HCT116 (cell line): ENCODE data around the gene DHX58. TPM values are rescaled to one million over a fixed set of nuclear protein-coding genes. Genes with fewer than 3 reads are reported as not detected.

ENCODE experiments used
- ATAC-seq: fragments of 200-7000 bp; cut with Tn5 transposase; 2 replicates; pipeline ENCODE4 v1.9.1; 2020; ENCODE audit warnings: mild to moderate bottlenecking, moderate library complexity
- BruUV-seq: library from RNA; stranded (reverse); fragments of 400-500 nt; replicated peaks from 2 replicates; lab custom pipeline; 2021; lab: Mats Ljungman, UMichigan
- CTCF ChIA-PET: fragments of 300-600 bp; sonication (Branson Sonifier 250); formaldehyde crosslinking; loops from one replicate; lab custom pipeline; 2021; ENCODE audit warnings: antibody characterized with exemption; lab: Charles Lee
- POLR2A ChIA-PET: fragments of 300-600, 350-600 bp; sonication (Branson Sonifier 250); formaldehyde crosslinking; loops from one replicate; lab custom pipeline; 2021; ENCODE audit warnings: antibody characterized with exemption; lab: Charles Lee
- RAD21 ChIA-PET, 2 experiments: fragments of 300-600 bp; sonication (Branson Sonifier 250); formaldehyde crosslinking; loops; one replicate each; lab custom pipeline; 2023; ENCODE audit warnings: low total read pairs in 2 of 2; ENCODE audit not compliant: uncharacterized antibody in 2 of 2, unreplicated experiment in 2 of 2, low non-redundant PET in 1 of 2; lab: Charles Lee
- DNase-seq: peaks from one replicate; pipeline ENCODE4 v3.0.0-alpha.2; 2010; ENCODE audit warnings: low read depth, low spot score
- H2AFZ ChIP-seq: fragments of 200-600 bp; shearing (Covaris generic), sonication (generic); 2 replicates; pipeline ENCODE4 v1.6.1; 2017; ENCODE audit warnings: low read depth, mixed run types, mixed read lengths, antibody characterized with exemption, low read length; ENCODE audit not compliant: poor library complexity, severe bottlenecking
- H3K27ac ChIP-seq: 2 replicates; pipeline ENCODE4 v1.5.1; 2012; ENCODE audit warnings: low read depth, low read length
- H3K27me3 ChIP-seq: fragments of 200-600 bp; sonication (generic); 2 replicates; pipeline ENCODE4 v1.6.1; 2016; ENCODE audit warnings: mixed run types, low read length, mixed read lengths; ENCODE audit not compliant: insufficient read depth
- H3K36me3 ChIP-seq, 2 experiments: fragments of 200-500 bp in 1 of 2; fragments of 200-600 bp in 1 of 2; sonication (Bioruptor generic) in 1 of 2; sonication (generic) in 1 of 2; 2 replicates each; pipeline versions ENCODE4 v1.5.1 to v1.6.1; 2014 to 2016; ENCODE audit warnings: low read length in 2 of 2, inconsistent platforms in 1 of 2, mixed read lengths in 1 of 2, mixed run types in 1 of 2; ENCODE audit not compliant: insufficient read depth in 2 of 2, control insufficient read depth in 1 of 2
- H3K4me1 ChIP-seq, 2 experiments: fragments of 200-600 bp in 1 of 2; sonication (generic) in 1 of 2; 2 replicates each; pipeline versions ENCODE4 v1.5.1 to v1.6.1; 2012 to 2017; ENCODE audit warnings: low read length in 2 of 2, inconsistent platforms in 1 of 2, mild to moderate bottlenecking in 1 of 2, mixed read lengths in 1 of 2, mixed run types in 1 of 2, moderate library complexity in 1 of 2; ENCODE audit not compliant: insufficient read depth in 2 of 2, control insufficient read depth in 1 of 2
- H3K4me2 ChIP-seq: fragments of 200-600 bp; sonication (generic); 2 replicates; pipeline ENCODE4 v1.6.1; 2017; ENCODE audit warnings: mixed run types, low read length, mixed read lengths
- H3K4me3 ChIP-seq, 2 experiments: fragments of 200-600 bp in 1 of 2; sonication (generic) in 1 of 2; replicated peaks in 1 of 2; 2 replicates each; pipeline ENCODE4 v1.5.1; 2011 to 2016; ENCODE audit warnings: low read length in 2 of 2, control low read depth in 1 of 2, low read depth in 1 of 2, mild to moderate bottlenecking in 1 of 2, mixed read lengths in 1 of 2, mixed run types in 1 of 2
- H3K79me2 ChIP-seq: fragments of 200-600 bp; sonication (generic); 2 replicates; pipeline ENCODE4 v1.6.1; 2017; ENCODE audit warnings: mild to moderate bottlenecking, mixed run types, low read length, moderate library complexity, mixed read lengths; ENCODE audit not compliant: insufficient read depth
- H3K9ac ChIP-seq: fragments of 200-600 bp; sonication (generic); 2 replicates; pipeline ENCODE4 v1.6.1; 2016; ENCODE audit warnings: low read length, mixed read lengths
- H3K9me2 ChIP-seq: fragments of 200-600 bp; sonication (generic), shearing (Covaris generic); 2 replicates; pipeline ENCODE4 v1.6.1; 2017; ENCODE audit warnings: mixed run types, mild to moderate bottlenecking, moderate library complexity; ENCODE audit not compliant: insufficient read depth
- H3K9me3 ChIP-seq, 2 experiments: fragments of 200-500 bp in 1 of 2; fragments of 200-600 bp in 1 of 2; sonication (Bioruptor generic) in 1 of 2; sonication (generic) in 1 of 2; 2 replicates each; pipeline ENCODE4 v1.6.1; 2014 to 2017; ENCODE audit warnings: low read length in 2 of 2, mixed read lengths in 2 of 2, inconsistent platforms in 1 of 2, low read depth in 1 of 2, mild to moderate bottlenecking in 1 of 2, mixed run types in 1 of 2, moderate library complexity in 1 of 2; ENCODE audit not compliant: control insufficient read depth in 1 of 2, insufficient read depth in 1 of 2
- H4K20me1 ChIP-seq: fragments of 200-600 bp; sonication (generic), shearing (Covaris generic); 2 replicates; pipeline ENCODE4 v1.6.1; 2017; ENCODE audit warnings: mixed run types, mild to moderate bottlenecking, moderate library complexity; ENCODE audit not compliant: insufficient read depth
- CBX3 ChIP-seq: IDR thresholded peaks from 2 replicates; pipeline ENCODE4 v1.6.1; 2012; ENCODE audit warnings: low read depth
- CEBPB ChIP-seq: IDR thresholded peaks from 2 replicates; pipeline ENCODE4 v1.6.1; 2012; ENCODE audit warnings: low read depth
- EGR1 ChIP-seq: IDR thresholded peaks from 2 replicates; pipeline ENCODE4 v1.6.1; 2012; ENCODE audit warnings: low read depth
- ELF1 ChIP-seq: IDR thresholded peaks from 2 replicates; pipeline ENCODE4 v1.6.1; 2012; ENCODE audit warnings: low read depth, borderline replicate concordance
- EZH2 ChIP-seq: fragments of 200-600 bp; sonication (generic); IDR thresholded peaks from 2 replicates; pipeline ENCODE4 v1.6.1; 2017; ENCODE audit warnings: antibody characterized with exemption, mixed run types
- EZH2phosphoT487 ChIP-seq: fragments of 200-600 bp; IDR thresholded peaks from 2 replicates; pipeline ENCODE4 v1.6.1; 2018; ENCODE audit warnings: antibody characterized with exemption, borderline replicate concordance
- JUND ChIP-seq: IDR thresholded peaks from 2 replicates; pipeline ENCODE4 v1.6.1; 2012
- POLR2A ChIP-seq: IDR thresholded peaks from 2 replicates; pipeline ENCODE4 v1.7.0; 2011; ENCODE audit warnings: borderline replicate concordance; ENCODE audit not compliant: insufficient read depth, insufficient read length; ENCODE audit errors: extremely low read depth
- POLR2AphosphoS5 ChIP-seq: IDR thresholded peaks from 2 replicates; pipeline ENCODE4 v1.6.1; 2011; ENCODE audit warnings: mild to moderate bottlenecking, low read depth, low read length, moderate library complexity
- SIN3A ChIP-seq: IDR thresholded peaks from 2 replicates; pipeline ENCODE4 v1.6.1; 2012; ENCODE audit warnings: low read depth
- SP1 ChIP-seq: IDR thresholded peaks from 2 replicates; pipeline ENCODE4 v1.6.1; 2012; ENCODE audit warnings: low read depth
- SRF ChIP-seq: IDR thresholded peaks from 2 replicates; pipeline ENCODE4 v1.6.1; 2012; ENCODE audit warnings: low read depth
- TCF7L2 ChIP-seq: IDR thresholded peaks from 2 replicates; pipeline ENCODE4 v1.7.0; 2011; ENCODE audit warnings: borderline replicate concordance, inconsistent platforms; ENCODE audit not compliant: insufficient read depth, insufficient read length; ENCODE audit errors: extremely low read depth
- intact Hi-C: fragments of 100-400 bp; cut with micrococcal nuclease; formaldehyde crosslinking; loops from 2 replicates; pipeline ENCODE4 v1.10.0; 2022
- total RNA-seq: library from RNA; stranded (reverse); gene quantifications from one replicate; pipeline ENCODE4 v1.2.1, GENCODE V29; 2021; ENCODE audit not compliant: unreplicated experiment
- TF ChIP-seq, protein P1 (sequence below): IDR thresholded peaks from 2 replicates; pipeline ENCODE4 v1.6.1; 2011; ENCODE audit warnings: mild to moderate bottlenecking, low read length, moderate library complexity; ENCODE audit not compliant: insufficient replicate concordance; ENCODE audit errors: extremely low read depth

Gene DHX58
- total RNA-seq, 1 experiment from 2014 or later, result 1.2 TPM

DNA sequence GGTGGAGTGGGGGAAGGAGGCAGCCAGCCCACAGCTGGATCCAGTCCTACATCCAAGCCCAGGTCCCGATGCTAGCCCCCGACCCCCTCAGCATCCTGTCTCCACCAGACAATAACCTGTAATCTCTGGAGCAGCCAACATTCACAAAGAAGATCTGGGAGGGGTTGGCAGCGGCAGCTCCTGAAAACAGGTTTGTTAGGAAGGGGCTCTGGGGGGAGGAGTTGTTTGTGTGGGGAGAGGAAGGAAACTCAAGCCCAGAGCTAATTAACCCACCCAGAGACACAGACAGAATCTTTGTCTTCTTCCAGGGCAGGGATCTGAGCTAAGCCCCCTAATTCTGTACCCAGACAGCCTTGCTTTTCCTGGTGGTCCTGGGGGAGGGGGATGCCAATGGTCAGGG is 57.5 kb downstream of the DHX58 start (continued):
- no peak for TF ChIP-seq ELF1
- no peak for TF ChIP-seq CEBPB
- TF ChIP-seq SRF, result no peak
- no peak for TF ChIP-seq CBX3
- TF ChIP-seq EZH2phosphoT487, result no peak

DNA sequence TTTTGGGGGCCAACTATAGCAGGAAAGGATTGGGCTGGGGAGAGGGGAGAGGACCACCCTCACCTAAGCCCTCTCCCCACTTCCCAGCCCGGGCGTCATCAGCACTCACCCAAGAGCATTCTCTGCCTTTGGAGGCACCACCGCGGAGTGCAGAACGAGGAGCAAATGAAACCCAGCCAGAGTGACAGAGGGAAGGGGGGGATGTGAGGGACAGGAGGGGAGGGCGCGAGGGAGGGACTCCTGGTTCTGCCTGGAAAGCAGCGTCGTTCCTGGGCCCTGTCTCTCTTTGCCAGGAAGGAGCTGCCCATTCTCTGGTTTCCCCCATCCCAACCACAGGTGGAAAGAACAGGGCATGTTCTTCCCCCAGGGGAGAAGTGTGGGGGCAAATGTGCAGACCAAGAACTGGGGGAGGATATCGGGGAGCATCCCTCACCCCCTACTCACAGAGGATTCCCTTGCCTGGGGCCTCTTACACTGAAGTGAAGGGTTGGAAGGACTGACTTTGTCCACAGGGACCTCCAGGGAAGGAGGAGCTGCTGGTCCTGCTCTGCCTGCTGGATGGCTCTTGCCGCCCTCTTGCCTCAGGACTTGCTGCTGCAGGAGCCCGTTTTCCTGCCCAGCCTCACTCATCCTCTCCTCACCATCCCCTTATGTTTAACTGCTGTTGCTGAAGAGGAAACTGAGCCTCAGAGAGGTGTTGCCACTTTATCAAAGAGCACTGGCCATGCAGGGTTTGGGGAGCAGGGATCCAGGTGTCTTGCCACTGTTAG is 58.6 kb downstream of the DHX58 start:
- RAD21 ChIA-PET, result no interaction called here
- BruUV-seq, result no TSS peak
- Histone ChIP-seq H3K27ac (no peak overlapping the region), H3K36me3 (no peaks in the 10 kb centered on the region), H3K4me2 (no peak overlapping the region), H3K9me3 (no peaks in the 10 kb centered on the region), H3K4me1 (peaks cover 19 to 38% of the 10 kb centered on the region in 2 experiments), H3K9ac (no peak overlapping the region), H2AFZ (no peak overlapping the region), H3K9me2 (no peaks in the 10 kb centered on the region), H3K27me3 (peaks cover 11% of the 10 kb centered on the region; the same call in 1 of the 2 replicates), H4K20me1 (no peaks in the 10 kb centered on the region), H3K79me2 (no peaks in the 10 kb centered on the region), H3K4me3 (no peak overlapping the region)
- CTCF ChIA-PET, result interaction anchor here (1.2 kb wide), 1 partner anchor 14 kb away, joined by 3 read pairs; no protein-coding TSS in a partner anchor
- intact Hi-C loops, result no loop called here
- ATAC-seq (no peak), DNase-seq (no peak)
- no peak for TF ChIP-seq EGR1
- POLR2A ChIA-PET, result interaction anchor here (1.3 to 1.4 kb wide), 2 partner anchors 53 to 88 kb away, joined by 3 to 4 read pairs; no protein-coding TSS in a partner anchor

DNA sequence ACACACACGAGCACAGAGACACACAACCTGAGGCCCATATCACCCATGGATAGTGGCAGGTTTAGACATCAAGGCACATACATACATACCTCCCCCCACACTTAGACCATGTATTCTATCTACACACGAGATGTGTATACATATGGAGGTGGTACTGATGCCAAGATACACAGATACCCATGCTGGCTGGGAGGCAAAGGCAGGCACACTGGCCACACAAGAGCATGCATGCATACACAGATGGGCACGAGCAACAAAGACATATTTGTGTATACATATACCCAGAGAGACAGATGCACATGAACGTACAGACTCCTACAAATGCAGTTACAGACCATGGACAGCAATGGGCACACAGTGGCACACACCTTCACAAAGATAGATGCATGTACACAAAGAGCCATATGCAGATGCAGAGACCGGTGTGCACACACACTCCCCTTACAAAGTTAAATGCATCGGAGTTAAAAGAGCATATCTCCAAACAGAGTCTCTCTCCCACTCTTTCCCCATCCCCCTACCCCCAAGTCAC is 60.1 kb downstream of the DHX58 start:
- no peak overlapping the region for H3K4me3 ChIP-seq
- ChIA-PET CTCF (no interaction called here), RAD21 (no interaction called here), POLR2A (no interaction called here)
- no peak overlapping the region for H3K27ac ChIP-seq
- no peak overlapping the region for H3K4me2 ChIP-seq
- no peaks in the 10 kb centered on the region for H3K79me2 ChIP-seq
- no peak overlapping the region for H3K9ac ChIP-seq
- no peaks in the 10 kb centered on the region for H3K9me2 ChIP-seq
- peaks cover 11% of the 10 kb centered on the region; the same call in 1 of the 2 replicates for H3K27me3 ChIP-seq
- no TSS peak for BruUV-seq
- peaks cover 19 to 38% of the 10 kb centered on the region in 2 experiments for H3K4me1 ChIP-seq
- no peaks in the 10 kb centered on the region for H3K36me3 ChIP-seq
- no peak overlapping the region for H2AFZ ChIP-seq
- intact Hi-C loops, result no loop called here
- DNase-seq (no peak), ATAC-seq (no peak)
- H3K9me3 ChIP-seq, result no peaks in the 10 kb centered on the region
- no peaks in the 10 kb centered on the region for H4K20me1 ChIP-seq
- TF ChIP-seq EGR1, result no peak
- no peak for TF ChIP-seq JUND
- no peak for TF ChIP-seq POLR2AphosphoS5
- no peak for TF ChIP-seq SIN3A
- TF ChIP-seq EZH2phosphoT487, result no peak
- no peak for TF ChIP-seq TCF7L2
- TF ChIP-seq EZH2, result no peak
- TF ChIP-seq SRF, result no peak
- TF ChIP-seq POLR2A, result no peak
- TF ChIP-seq, protein P1, sequence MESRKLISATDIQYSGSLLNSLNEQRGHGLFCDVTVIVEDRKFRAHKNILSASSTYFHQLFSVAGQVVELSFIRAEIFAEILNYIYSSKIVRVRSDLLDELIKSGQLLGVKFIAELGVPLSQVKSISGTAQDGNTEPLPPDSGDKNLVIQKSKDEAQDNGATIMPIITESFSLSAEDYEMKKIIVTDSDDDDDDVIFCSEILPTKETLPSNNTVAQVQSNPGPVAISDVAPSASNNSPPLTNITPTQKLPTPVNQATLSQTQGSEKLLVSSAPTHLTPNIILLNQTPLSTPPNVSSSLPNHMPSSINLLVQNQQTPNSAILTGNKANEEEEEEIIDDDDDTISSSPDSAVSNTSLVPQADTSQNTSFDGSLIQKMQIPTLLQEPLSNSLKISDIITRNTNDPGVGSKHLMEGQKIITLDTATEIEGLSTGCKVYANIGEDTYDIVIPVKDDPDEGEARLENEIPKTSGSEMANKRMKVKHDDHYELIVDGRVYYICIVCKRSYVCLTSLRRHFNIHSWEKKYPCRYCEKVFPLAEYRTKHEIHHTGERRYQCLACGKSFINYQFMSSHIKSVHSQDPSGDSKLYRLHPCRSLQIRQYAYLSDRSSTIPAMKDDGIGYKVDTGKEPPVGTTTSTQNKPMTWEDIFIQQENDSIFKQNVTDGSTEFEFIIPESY, result no peak
- TF ChIP-seq SP1, result no peak
- TF ChIP-seq CBX3, result no peak
